ENCODE measurements around the gene PLAAT1. TPM values are rescaled to one million over a fixed set of nuclear protein-coding genes. Genes with fewer than 3 reads are reported as not detected.

PLAAT1 gene
- total RNA-seq, 1 donor from 2014 or later = 1.6 TPM

GRCh38 chr3:193210618-193211017, 30.4 kb upstream of the PLAAT1 start:
- TF ChIP-seq, protein P1, sequence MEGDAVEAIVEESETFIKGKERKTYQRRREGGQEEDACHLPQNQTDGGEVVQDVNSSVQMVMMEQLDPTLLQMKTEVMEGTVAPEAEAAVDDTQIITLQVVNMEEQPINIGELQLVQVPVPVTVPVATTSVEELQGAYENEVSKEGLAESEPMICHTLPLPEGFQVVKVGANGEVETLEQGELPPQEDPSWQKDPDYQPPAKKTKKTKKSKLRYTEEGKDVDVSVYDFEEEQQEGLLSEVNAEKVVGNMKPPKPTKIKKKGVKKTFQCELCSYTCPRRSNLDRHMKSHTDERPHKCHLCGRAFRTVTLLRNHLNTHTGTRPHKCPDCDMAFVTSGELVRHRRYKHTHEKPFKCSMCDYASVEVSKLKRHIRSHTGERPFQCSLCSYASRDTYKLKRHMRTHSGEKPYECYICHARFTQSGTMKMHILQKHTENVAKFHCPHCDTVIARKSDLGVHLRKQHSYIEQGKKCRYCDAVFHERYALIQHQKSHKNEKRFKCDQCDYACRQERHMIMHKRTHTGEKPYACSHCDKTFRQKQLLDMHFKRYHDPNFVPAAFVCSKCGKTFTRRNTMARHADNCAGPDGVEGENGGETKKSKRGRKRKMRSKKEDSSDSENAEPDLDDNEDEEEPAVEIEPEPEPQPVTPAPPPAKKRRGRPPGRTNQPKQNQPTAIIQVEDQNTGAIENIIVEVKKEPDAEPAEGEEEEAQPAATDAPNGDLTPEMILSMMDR (IDR thresholded peaks at IDR 0.05) = no peak
- no peak overlapping the region for H3K27ac Mint-ChIP-seq (ENCODE audit: unreplicated experiment)
- H3K27me3 Mint-ChIP-seq (ENCODE audit: low read depth) = peaks cover 18% of the 10 kb centered on the region
- H3K9me3 Mint-ChIP-seq (ENCODE audit: low read depth) = no peaks in the 10 kb centered on the region
- peaks cover 7% of the 10 kb centered on the region for H3K4me1 Mint-ChIP-seq (ENCODE audit: low read depth)
- H3K4me3 Mint-ChIP-seq (ENCODE audit: unreplicated experiment) = no peak overlapping the region
- no peak for DNase-seq (ENCODE audit: low spot score)
- no peaks in the 10 kb centered on the region for H3K36me3 Mint-ChIP-seq (ENCODE audit: low read depth)

DNA sequence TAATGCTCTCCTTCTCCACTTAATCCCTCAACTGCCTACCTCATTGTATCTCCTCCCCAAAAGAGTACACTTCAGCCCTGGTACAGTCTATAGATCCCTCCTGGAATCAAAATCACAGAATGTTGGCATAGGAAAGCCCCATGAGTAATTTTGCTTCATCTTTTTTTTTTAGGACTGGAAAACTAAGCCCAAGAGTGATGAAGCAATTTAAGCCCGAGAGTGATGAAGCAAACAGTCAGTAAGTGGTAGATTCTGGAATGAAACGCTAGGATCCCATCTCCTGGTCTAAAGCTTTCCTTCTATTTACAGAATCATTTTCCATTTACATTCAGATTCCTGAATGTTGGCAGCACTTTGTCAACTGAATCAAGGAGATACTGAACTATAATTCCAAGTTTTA, 29.8 kb upstream of the PLAAT1 start:
- H3K27ac Mint-ChIP-seq (ENCODE audit: unreplicated experiment) = no peak overlapping the region
- TF ChIP-seq, protein P1 (IDR thresholded peaks at IDR 0.05) = no peak
- DNase-seq (ENCODE audit: low spot score) = no peak
- H3K4me1 Mint-ChIP-seq (ENCODE audit: low read depth) = peaks cover 7% of the 10 kb centered on the region
- H3K9me3 Mint-ChIP-seq (ENCODE audit: low read depth) = no peaks in the 10 kb centered on the region
- H3K4me3 Mint-ChIP-seq (ENCODE audit: unreplicated experiment) = no peak overlapping the region
- H3K36me3 Mint-ChIP-seq (ENCODE audit: low read depth) = no peaks in the 10 kb centered on the region
- peaks cover 18% of the 10 kb centered on the region for H3K27me3 Mint-ChIP-seq (ENCODE audit: low read depth)

DNA sequence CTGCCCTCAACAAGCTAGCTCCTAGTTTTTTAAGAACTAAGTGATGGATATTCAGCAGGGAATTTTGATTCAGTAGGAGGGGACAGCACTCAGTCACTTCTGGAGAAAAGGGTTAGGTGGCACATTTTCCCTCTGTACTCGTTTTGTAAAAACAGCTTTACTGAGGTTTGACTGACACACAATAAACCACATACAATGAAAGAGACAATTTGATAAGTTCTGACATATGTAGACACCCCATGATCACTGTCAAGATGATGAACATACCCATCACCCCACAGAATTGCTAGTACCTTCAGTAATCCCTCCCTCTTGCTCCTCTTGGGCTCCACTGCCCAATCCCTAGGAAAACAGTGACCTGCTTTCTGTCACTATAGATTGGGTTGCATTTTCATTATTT, 29.0 kb upstream of the PLAAT1 start:
- Mint-ChIP-seq H3K27ac (ENCODE audit: unreplicated experiment) (no peak overlapping the region), H3K4me3 (ENCODE audit: unreplicated experiment) (no peak overlapping the region)

DNA sequence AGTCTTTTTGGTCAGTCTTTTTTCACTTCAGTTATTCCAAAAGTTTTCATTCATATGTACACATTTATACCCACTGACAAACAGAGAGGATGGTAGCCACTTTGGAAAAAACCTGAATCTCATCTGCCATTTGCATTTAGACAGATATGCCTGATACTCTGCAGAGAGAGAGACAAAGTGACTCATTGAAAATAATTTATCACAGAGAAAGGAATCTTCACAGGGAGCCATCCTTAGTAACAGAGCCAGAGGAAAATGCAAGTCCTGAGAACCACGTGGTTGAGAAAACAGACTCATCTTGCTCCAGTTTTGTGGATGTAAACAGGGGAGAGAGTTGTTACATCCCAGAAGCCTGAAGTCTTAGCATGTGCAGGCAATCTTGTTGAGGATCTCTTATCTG, 28.2 kb upstream of the PLAAT1 start:
- no peak for DNase-seq (ENCODE audit: low spot score)
- Mint-ChIP-seq H3K4me1 (ENCODE audit: low read depth) (peaks cover under 1% of the 10 kb centered on the region), H3K27me3 (ENCODE audit: low read depth) (peaks cover 25% of the 10 kb centered on the region), H3K4me3 (ENCODE audit: unreplicated experiment) (no peak overlapping the region), H3K9me3 (ENCODE audit: low read depth) (no peaks in the 10 kb centered on the region), H3K27ac (ENCODE audit: unreplicated experiment) (no peak overlapping the region), H3K36me3 (ENCODE audit: low read depth) (no peaks in the 10 kb centered on the region)
- TF ChIP-seq, protein P1 (IDR thresholded peaks at IDR 0.05) = no peak

More for the DNA sequence above, 29.0 kb upstream of the PLAAT1 start:
- TF ChIP-seq, protein P1 (IDR thresholded peaks at IDR 0.05) = no peak
- Mint-ChIP-seq H3K36me3 (ENCODE audit: low read depth) (no peaks in the 10 kb centered on the region), H3K27me3 (ENCODE audit: low read depth) (peaks cover 18% of the 10 kb centered on the region), H3K4me1 (ENCODE audit: low read depth) (peaks cover 7% of the 10 kb centered on the region), H3K9me3 (ENCODE audit: low read depth) (no peaks in the 10 kb centered on the region)
- no peak for DNase-seq (ENCODE audit: low spot score)

DNA sequence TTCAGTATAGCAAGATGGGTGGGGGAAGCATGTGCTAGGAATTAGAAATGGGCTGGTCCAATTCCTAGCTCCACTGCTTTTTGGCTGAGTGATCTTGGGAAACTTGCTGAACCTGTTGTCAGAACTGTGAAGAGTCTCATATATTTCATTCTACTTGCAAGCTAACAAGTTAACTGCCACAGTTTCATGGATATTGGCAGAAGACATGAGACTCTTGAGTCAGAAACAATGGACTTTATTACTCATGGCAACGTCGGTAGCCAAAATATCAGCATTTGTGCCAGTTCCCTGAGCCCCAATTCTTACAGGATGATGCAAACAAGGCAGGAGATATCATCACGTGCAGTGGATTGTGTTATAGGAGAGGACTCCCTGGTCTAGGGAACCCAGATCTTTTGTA, 26.6 kb upstream of the PLAAT1 start:
- Mint-ChIP-seq H3K9me3 (ENCODE audit: low read depth) (no peaks in the 10 kb centered on the region), H3K27me3 (ENCODE audit: low read depth) (peaks cover 35% of the 10 kb centered on the region), H3K4me3 (ENCODE audit: unreplicated experiment) (no peak overlapping the region), H3K4me1 (ENCODE audit: low read depth) (no peaks in the 10 kb centered on the region), H3K27ac (ENCODE audit: unreplicated experiment) (no peak overlapping the region), H3K36me3 (ENCODE audit: low read depth) (no peaks in the 10 kb centered on the region)
- DNase-seq (ENCODE audit: low spot score) = no peak
- TF ChIP-seq, protein P1 (IDR thresholded peaks at IDR 0.05) = no peak

All from chondrocyte (in vitro differentiated cells).